WTC11 (cell line): ENCODE data around the gene SMG7. TPM values are rescaled to one million over a fixed set of nuclear protein-coding genes. Genes with fewer than 3 reads are reported as not detected.

ENCODE experiments used
- ATAC-seq: fragments of 200-7000 bp; cut with Tn5 transposase; 2 replicates; pipeline ENCODE4 v1.10.0; 2021; ENCODE audit warnings: mild to moderate bottlenecking, moderate library complexity
- CTCF ChIA-PET: fragments of 300-600 bp; sonication (Branson Sonifier 250); formaldehyde crosslinking; loops from one replicate; lab custom pipeline; 2021; ENCODE audit warnings: antibody characterized with exemption; lab: Charles Lee
- POLR2A ChIA-PET: fragments of 350-600 bp; sonication (Branson Sonifier 250); formaldehyde crosslinking; loops from one replicate; lab custom pipeline; 2021; ENCODE audit warnings: antibody characterized with exemption; lab: Charles Lee
- DNase-seq: peaks from one replicate; pipeline ENCODE4 v3.0.0; 2021; ENCODE audit warnings: low spot score
- H3K27ac Mint-ChIP-seq: 2 replicates; pipeline ENCODE4 v1.8.0; 2021; ENCODE audit warnings: mixed read lengths
- H3K27me3 Mint-ChIP-seq: 2 replicates; pipeline ENCODE4 v1.8.0; 2021; ENCODE audit warnings: low read depth, mild to moderate bottlenecking, moderate library complexity, mixed read lengths
- H3K36me3 Mint-ChIP-seq: 2 replicates; pipeline ENCODE4 v1.8.0; 2021; ENCODE audit warnings: mixed read lengths
- H3K4me1 Mint-ChIP-seq: 2 replicates; pipeline ENCODE4 v1.8.0; 2022; ENCODE audit warnings: mixed read lengths
- H3K4me3 Mint-ChIP-seq: 2 replicates; pipeline ENCODE4 v1.8.0; 2021; ENCODE audit warnings: mild to moderate bottlenecking, moderate library complexity, mixed read lengths
- H3K9me3 Mint-ChIP-seq: 2 replicates; pipeline ENCODE4 v1.8.0; 2021; ENCODE audit warnings: mixed read lengths
- AR ChIP-seq: fragments of 250-450 bp; sonication (Bioruptor Pico); IDR thresholded peaks from 2 replicates; pipeline ENCODE4 v1.9.0; 2021; ENCODE audit warnings: mild to moderate bottlenecking
- CREM ChIP-seq: sonication (generic); formaldehyde crosslinking; IDR thresholded peaks from 2 replicates; pipeline ENCODE4 v1.8.1; 2022; ENCODE audit warnings: mild to moderate bottlenecking, missing genetic modification reagents, moderate library complexity
- ELF4 ChIP-seq: sonication (generic); formaldehyde crosslinking; IDR thresholded peaks from 2 replicates; pipeline ENCODE4 v1.8.1; 2022; ENCODE audit warnings: low read depth, mild to moderate bottlenecking, moderate library complexity, missing genetic modification reagents
- GTF2I ChIP-seq: fragments of 250-450 bp; sonication (Bioruptor Pico); conservative IDR thresholded peaks from 2 replicates; pipeline ENCODE4 v1.4.0; 2021; ENCODE audit warnings: mild to moderate bottlenecking
- JUN ChIP-seq: sonication (generic); formaldehyde crosslinking; IDR thresholded peaks from 2 replicates; pipeline ENCODE4 v1.8.0; 2023; ENCODE audit warnings: mild to moderate bottlenecking, missing genetic modification reagents
- MXD4 ChIP-seq: fragments of 250-450 bp; sonication (Bioruptor Pico); IDR thresholded peaks from 2 replicates; pipeline ENCODE4 v1.8.0; 2021; ENCODE audit warnings: mild to moderate bottlenecking, moderate library complexity, borderline replicate concordance
- NFE2L1 ChIP-seq: sonication (generic); formaldehyde crosslinking; IDR thresholded peaks from 2 replicates; pipeline ENCODE4 v1.8.1; 2023; ENCODE audit warnings: missing genetic modification reagents
- ZBTB21 ChIP-seq: sonication (generic); formaldehyde crosslinking; IDR thresholded peaks from 2 replicates; pipeline ENCODE4 v1.8.1; 2023; ENCODE audit warnings: mild to moderate bottlenecking, missing genetic modification reagents, borderline replicate concordance
- ZNF138 ChIP-seq: sonication (generic); formaldehyde crosslinking; conservative IDR thresholded peaks from 2 replicates; pipeline ENCODE4 v1.8.1; 2022; ENCODE audit warnings: mild to moderate bottlenecking, moderate library complexity, missing genetic modification reagents
- ZNF232 ChIP-seq: sonication (generic); formaldehyde crosslinking; IDR thresholded peaks from 2 replicates; pipeline ENCODE4 v1.8.0; 2022; ENCODE audit warnings: mild to moderate bottlenecking, missing genetic modification reagents
- ZNF263 ChIP-seq: sonication (generic); formaldehyde crosslinking; IDR thresholded peaks from 2 replicates; pipeline ENCODE4 v1.8.1; 2022; ENCODE audit warnings: low read depth, mild to moderate bottlenecking, moderate library complexity, missing genetic modification reagents
- total RNA-seq: library from RNA; stranded (reverse); gene quantifications from 3 replicates; pipeline ENCODE4 v1.2.3, GENCODE V29; 2021
- TF ChIP-seq, protein P1 (sequence below): sonication (generic); formaldehyde crosslinking; IDR thresholded peaks from 2 replicates; pipeline ENCODE4 v1.8.1; 2023; ENCODE audit warnings: mild to moderate bottlenecking, moderate library complexity, missing genetic modification reagents
- TF ChIP-seq, protein P2 (sequence below): sonication (generic); formaldehyde crosslinking; IDR thresholded peaks from 2 replicates; pipeline ENCODE4 v1.8.0; 2022; ENCODE audit warnings: mild to moderate bottlenecking, missing genetic modification reagents
- TF ChIP-seq, protein P3 (sequence below): sonication (generic); formaldehyde crosslinking; IDR thresholded peaks from 2 replicates; pipeline ENCODE4 v1.8.1; 2023; ENCODE audit warnings: mild to moderate bottlenecking, missing genetic modification reagents
- TF ChIP-seq, protein P4 (sequence below): sonication (generic); formaldehyde crosslinking; IDR thresholded peaks from 2 replicates; pipeline ENCODE4 v1.8.0; 2022; ENCODE audit warnings: mild to moderate bottlenecking, missing genetic modification reagents
- TF ChIP-seq, protein P5 (sequence below): sonication (generic); formaldehyde crosslinking; IDR thresholded peaks from 2 replicates; pipeline ENCODE4 v1.8.1; 2022; ENCODE audit warnings: mild to moderate bottlenecking, moderate library complexity, missing genetic modification reagents
- TF ChIP-seq, protein P6 (sequence below): fragments of 250-450 bp; sonication (Bioruptor Pico); IDR thresholded peaks from 2 replicates; pipeline ENCODE4 v1.8.0; 2021; ENCODE audit warnings: mild to moderate bottlenecking

SMG7 gene
- total RNA-seq, 1 experiment from 2014 or later = 57.8 TPM

DNA sequence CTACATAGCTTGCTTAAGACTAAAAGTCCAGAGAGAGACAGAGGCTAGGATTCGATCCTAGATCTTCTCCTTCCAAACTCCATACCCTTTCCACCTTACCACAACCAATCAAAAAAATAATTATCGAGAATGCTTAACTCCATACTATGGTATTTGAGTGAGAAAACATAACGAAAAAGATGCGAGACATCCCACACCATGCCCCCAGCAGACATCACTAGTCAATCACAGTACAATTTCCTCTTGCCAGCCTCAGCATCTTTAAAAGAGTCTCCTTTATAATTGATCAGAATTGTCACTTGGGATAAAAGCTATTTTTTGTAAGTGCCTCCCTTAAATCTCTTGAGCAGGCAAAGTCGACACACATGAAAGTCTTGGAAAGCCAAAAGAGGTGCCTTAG, 117.1 kb downstream of the SMG7 start (continued):
- TF ChIP-seq, protein P1, sequence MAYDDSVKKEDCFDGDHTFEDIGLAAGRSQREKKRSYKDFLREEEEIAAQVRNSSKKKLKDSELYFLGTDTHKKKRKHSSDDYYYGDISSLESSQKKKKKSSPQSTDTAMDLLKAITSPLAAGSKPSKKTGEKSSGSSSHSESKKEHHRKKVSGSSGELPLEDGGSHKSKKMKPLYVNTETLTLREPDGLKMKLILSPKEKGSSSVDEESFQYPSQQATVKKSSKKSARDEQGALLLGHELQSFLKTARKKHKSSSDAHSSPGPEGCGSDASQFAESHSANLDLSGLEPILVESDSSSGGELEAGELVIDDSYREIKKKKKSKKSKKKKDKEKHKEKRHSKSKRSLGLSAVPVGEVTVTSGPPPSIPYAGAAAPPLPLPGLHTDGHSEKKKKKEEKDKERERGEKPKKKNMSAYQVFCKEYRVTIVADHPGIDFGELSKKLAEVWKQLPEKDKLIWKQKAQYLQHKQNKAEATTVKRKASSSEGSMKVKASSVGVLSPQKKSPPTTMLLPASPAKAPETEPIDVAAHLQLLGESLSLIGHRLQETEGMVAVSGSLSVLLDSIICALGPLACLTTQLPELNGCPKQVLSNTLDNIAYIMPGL = no peak
- TF ChIP-seq JUN (CRISPR knock-in tag) (no peak), NFE2L1 (CRISPR knock-in tag) (no peak), AR (CRISPR knock-in tag) (no peak)

- no peaks in the 10 kb centered on the region for H3K9me3 Mint-ChIP-seq
- ChIA-PET POLR2A (no interaction called here), CTCF (no interaction called here)
- H3K27ac Mint-ChIP-seq = no peak overlapping the region
- DNase-seq (no peak), ATAC-seq (peak; percentile 56)
- no peak overlapping the region for H3K4me3 Mint-ChIP-seq
- H3K27me3 Mint-ChIP-seq = no peaks in the 10 kb centered on the region
- TF ChIP-seq JUN (CRISPR knock-in tag) (no peak), GTF2I (CRISPR knock-in tag) (no peak), ZNF263 (no peak), ZNF138 (CRISPR knock-in tag) (no peak), ELF4 (CRISPR knock-in tag) (no peak), ZNF232 (CRISPR knock-in tag) (no peak), CREM (CRISPR knock-in tag) (no peak), MXD4 (CRISPR knock-in tag) (no peak), ZBTB21 (no peak)
- TF ChIP-seq, protein P2, sequence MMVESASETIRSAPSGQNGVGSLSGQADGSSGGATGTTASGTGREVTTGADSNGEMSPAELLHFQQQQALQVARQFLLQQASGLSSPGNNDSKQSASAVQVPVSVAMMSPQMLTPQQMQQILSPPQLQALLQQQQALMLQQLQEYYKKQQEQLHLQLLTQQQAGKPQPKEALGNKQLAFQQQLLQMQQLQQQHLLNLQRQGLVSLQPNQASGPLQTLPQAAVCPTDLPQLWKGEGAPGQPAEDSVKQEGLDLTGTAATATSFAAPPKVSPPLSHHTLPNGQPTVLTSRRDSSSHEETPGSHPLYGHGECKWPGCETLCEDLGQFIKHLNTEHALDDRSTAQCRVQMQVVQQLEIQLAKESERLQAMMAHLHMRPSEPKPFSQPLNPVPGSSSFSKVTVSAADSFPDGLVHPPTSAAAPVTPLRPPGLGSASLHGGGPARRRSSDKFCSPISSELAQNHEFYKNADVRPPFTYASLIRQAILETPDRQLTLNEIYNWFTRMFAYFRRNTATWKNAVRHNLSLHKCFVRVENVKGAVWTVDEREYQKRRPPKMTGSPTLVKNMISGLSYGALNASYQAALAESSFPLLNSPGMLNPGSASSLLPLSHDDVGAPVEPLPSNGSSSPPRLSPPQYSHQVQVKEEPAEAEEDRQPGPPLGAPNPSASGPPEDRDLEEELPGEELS (CRISPR knock-in tag) = no peak
- TF ChIP-seq, protein P3, sequence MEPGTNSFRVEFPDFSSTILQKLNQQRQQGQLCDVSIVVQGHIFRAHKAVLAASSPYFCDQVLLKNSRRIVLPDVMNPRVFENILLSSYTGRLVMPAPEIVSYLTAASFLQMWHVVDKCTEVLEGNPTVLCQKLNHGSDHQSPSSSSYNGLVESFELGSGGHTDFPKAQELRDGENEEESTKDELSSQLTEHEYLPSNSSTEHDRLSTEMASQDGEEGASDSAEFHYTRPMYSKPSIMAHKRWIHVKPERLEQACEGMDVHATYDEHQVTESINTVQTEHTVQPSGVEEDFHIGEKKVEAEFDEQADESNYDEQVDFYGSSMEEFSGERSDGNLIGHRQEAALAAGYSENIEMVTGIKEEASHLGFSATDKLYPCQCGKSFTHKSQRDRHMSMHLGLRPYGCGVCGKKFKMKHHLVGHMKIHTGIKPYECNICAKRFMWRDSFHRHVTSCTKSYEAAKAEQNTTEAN (CRISPR knock-in tag) = no peak
- TF ChIP-seq, protein P4, sequence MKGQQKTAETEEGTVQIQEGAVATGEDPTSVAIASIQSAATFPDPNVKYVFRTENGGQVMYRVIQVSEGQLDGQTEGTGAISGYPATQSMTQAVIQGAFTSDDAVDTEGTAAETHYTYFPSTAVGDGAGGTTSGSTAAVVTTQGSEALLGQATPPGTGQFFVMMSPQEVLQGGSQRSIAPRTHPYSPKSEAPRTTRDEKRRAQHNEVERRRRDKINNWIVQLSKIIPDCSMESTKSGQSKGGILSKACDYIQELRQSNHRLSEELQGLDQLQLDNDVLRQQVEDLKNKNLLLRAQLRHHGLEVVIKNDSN (CRISPR knock-in tag) = no peak
- TF ChIP-seq, protein P5, sequence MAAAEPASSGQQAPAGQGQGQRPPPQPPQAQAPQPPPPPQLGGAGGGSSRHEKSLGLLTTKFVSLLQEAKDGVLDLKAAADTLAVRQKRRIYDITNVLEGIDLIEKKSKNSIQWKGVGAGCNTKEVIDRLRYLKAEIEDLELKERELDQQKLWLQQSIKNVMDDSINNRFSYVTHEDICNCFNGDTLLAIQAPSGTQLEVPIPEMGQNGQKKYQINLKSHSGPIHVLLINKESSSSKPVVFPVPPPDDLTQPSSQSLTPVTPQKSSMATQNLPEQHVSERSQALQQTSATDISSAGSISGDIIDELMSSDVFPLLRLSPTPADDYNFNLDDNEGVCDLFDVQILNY = no peak
- TF ChIP-seq, protein P6, sequence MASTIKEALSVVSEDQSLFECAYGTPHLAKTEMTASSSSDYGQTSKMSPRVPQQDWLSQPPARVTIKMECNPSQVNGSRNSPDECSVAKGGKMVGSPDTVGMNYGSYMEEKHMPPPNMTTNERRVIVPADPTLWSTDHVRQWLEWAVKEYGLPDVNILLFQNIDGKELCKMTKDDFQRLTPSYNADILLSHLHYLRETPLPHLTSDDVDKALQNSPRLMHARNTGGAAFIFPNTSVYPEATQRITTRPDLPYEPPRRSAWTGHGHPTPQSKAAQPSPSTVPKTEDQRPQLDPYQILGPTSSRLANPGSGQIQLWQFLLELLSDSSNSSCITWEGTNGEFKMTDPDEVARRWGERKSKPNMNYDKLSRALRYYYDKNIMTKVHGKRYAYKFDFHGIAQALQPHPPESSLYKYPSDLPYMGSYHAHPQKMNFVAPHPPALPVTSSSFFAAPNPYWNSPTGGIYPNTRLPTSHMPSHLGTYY (CRISPR knock-in tag) = no peak
- no peaks in the 10 kb centered on the region for H3K36me3 Mint-ChIP-seq
- peaks cover 39% of the 10 kb centered on the region for H3K4me1 Mint-ChIP-seq
Measured at GRCh38 chr1:183589874-183590243, 117.6 kb downstream of the SMG7 start.
